Activated CD8-positive, alpha-beta memory T cell treated with anti-CD3 and anti-CD28 coated beads for 48 hours (primary cell): ENCODE measurements around the gene AP2A2.
"Not testable (repeated sequence)": the region's sequence is repeated elsewhere in the genome, so short reads cannot be mapped to it uniquely, and the experiment has no call there.

Experiments used
- DNase-seq, 3 experiments: peaks; one replicate each; pipeline ENCODE4 v3.0.0-alpha.2; 2020; ENCODE audit warnings: low read depth in 2 of 3, low spot score in 2 of 3

Gene AP2A2

DNA sequence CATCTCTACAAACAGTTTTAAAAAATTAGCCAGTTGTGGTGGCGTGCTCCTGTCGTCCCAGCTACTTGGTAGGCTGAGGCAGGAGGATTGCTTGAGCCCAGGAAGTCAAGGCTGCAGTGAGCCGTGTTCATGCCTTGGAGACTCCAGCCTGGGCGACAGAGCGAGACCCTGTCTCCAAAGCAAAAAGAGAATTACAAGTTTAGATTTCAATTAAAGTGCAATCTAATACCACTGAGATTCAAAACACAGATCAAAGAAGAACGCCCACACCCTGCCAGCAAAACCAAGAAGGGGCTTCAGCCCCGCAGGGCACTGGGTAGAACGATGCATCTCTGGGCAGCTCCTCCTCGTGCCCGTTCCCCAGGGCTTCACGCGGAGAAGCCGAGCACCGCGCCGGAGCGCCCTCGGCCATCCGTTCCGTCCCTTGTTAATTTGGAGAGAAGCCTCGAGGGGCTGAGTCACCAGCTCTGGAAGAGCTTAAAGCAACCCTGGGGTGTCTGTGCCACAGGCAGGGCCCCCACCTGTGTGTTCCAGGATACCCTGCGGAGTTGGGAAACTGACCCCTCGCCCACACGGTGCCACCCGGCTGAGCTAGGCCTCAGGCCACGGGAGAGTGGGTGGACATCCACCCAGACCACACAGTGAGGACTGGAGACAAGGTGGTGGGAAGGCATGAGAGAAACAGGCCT is 47.0 kb downstream of the AP2A2 start:
- DNase-seq: no peak

DNA sequence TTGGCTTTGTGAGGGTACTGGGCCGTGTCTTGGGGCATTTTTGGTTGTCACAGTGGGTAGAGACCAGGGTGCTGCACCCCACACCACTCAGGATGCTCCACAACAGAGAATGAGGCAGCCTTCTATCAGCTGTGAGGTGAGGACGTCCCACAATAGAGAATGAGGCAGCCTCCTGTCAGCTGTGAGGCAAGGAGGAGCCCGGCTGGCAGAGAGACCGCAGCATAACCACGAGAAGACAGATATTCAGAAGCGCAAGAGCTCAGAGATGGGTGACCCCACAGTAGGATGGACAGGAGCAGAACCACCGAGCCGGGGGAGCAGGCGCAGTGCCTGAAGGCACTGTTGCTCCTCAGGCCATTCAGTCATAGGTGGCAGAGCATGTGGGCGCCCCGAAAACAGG is 47.6 kb downstream of the AP2A2 start:
- DNase-seq: no peak

DNA sequence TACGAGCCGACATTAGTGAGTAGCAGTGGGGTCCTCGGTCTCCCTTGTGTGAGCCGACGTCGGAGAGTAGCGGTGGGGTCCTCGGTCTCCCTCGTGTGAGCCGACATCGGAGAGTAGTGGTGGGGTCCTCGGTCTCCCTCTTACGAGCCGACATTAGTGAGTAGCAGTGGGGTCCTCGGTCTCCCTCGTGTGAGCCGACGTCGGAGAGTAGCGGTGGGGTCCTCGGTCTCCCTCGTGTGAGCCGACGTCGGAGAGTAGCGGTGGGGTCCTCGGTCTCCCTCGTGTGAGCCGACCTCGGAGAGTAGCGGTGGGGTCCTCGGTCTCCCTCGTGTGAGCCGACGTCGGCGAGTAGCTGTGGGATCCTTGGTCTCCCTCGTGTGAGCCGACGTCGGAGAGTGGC is 49.7 kb downstream of the AP2A2 start:
- DNase-seq: not testable (repeated sequence)

DNA sequence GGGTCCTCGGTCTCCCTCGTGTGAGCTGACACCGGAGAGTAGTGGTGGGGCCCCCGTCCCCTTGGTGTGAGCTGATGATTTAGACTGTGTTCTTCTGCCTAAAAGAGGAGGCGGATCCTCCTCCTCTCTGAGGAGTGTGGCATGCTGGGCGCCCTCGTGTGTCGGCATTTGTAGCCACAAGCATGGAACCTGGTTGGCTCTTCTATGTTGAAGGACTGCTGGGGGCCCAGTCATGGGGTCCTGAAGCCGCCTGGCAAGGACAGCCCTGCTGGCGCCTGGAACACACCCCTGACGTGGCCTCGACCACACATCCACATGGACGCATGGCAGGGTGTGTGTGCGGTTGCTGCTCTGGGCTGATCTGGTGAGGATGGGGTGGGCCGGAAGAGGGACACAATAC is 50.2 kb downstream of the AP2A2 start:
- DNase-seq: no peak

DNA sequence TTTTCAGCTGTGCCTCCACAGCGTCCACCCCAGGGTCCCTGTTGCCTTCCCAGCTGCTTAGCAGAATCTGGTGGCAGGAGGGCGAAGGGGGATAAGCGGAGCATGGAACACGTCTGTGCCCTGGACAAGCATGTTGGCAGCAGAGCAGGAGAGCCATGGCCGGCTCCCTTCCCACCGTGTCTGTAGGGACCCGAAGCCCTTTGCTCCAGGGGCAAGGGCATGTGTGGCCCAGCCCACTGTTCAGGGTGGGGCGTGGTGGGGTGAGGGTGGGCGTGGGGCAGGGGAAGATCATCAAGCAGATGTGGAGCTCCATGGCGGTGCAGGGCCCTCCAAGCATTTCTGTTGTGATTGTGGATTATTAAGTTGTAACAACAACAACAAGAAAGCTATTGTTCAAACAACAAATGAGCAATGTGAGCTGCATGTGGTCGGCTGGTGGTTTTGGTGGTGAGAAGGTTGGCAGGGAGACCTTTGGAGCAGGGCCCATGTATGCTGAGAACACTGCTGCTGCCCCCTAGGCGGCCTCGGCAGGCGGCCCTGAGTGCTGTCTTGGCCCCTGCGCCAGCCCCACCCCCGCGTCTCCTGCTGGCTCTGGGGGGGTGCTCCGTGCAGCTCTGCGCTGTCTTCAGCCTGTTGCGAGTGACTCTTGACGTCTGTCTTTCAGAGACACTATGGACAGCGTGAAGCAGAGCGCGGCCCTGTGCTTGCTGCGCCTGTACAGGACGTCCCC is 50.9 kb downstream of the AP2A2 start:
- no peak for DNase-seq

GRCh38 chr11:977830-978720 is 52.4 kb downstream of the AP2A2 start:
- no peak for DNase-seq

- no peak for DNase-seq
These were observed 53.1 kb downstream of the AP2A2 start for GRCh38 chr11:978781-979180.

DNA sequence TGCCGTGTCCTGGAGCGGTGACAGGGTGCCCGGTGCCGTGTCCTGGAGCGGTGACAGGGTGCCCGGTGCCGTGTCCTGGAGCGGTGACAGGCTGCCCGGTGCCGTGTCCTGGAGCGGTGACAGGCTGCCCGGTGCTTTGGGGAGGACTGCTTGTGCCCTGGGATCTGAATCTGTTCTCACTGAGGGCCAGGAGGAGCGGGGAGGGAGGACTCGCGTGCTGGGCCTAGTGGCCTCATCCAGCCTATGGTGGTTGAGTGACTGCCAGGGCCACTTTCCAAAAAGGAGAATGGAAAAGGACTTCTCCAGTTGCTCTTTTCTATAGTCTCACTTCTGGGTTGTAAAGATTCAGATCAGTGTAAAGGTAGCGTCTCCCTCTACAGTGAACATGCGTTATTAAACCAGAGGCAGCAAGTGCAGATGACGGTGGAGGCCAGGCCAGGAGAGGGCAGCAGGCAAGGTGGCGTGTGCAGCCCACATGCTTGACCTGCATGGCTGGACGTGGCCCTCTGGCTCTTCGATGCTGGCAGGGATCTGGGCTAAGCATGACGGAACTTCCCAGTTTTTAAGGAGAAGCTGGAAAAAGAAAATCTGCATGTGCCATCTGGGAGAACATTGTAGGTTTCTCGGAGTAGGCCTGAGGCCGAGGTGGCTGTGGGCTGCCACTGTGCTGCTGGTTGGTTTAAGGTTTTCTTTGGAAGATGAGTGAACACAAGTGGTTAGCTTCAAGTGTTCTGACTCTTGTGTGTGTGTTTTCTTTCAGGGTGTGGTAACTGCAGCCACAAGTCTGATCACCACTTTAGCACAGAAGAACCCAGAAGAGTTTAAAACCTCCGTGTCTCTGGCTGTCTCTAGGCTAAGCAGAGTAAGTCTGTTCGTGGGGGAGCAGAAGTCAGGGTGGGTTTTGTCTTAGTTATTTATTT is 55.0 kb downstream of the AP2A2 start:
- no peak for DNase-seq

DNA sequence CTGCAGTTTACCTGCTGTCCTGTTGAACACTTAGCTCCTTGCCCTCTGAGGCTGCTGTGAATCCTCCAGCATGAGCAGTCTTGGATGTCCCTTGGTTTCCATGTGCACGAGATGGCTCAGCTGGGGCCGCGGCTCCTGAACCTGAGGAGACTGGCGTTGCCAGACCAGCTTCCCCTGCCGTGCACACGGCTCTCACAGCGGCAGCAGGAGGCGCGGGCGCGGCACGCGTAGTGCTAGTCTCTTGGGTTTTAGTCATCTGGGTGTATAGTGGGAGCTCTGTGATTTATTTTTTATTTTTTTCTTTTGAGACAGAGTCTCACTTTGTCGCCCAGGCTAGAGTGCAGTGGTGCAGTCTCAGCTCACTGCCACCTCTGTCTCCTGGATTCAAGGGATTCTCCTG is 56.1 kb downstream of the AP2A2 start:
- no peak for DNase-seq

DNA sequence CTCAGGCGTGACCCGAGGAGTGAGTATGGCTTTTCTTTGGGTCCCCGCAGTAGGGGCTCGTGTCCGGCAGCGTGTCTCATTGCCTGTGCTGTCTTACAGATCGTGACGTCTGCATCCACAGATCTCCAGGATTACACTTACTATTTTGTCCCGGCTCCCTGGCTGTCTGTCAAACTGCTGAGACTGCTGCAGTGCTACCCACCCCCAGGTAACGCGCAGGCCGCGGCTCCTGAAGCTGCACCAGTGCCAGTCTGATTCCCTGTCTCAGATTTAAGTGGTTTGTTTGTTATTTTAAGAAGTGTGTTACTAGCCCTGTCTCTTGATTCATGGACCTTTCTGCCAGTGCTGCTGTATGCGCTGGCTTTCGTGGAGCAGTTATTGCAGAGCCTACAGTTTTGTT is 58.9 kb downstream of the AP2A2 start:
- no peak for DNase-seq

DNA sequence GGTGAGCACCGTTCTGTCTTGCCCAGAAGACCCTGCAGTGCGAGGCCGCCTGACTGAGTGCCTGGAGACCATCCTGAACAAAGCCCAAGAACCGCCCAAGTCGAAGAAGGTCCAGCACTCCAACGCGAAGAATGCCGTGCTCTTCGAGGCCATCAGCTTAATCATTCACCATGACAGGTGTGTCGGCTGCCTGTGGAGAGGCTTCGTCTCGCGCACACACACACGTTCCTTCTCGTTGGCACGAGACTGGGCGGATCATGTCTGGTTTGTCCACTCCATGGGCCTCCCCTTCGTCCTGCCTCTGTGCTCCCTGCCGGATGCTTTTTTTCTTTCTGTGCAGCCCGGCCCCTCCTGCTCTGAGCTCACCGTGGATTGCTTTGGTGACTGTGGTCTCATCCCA is 59.7 kb downstream of the AP2A2 start:
- no peak for DNase-seq

DNA sequence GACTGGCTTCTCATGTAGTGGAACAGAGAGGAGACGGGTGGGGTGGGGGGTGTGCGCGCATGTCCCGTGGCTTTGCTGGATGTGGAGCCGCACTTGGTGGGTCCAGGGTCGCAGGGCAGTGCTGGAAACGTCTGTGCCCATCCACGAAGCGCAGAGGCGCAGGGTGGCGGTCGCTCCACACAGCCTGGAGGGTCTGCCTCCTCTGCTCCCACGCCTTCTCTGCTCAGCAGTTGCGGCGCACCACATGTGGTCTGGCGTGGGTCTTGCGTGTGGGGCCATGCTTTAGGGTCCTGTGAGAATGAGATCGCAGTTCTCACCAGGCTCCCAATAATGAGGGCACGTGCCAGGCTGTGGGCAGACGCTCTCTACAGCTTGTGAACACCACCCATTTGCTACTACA is 60.2 kb downstream of the AP2A2 start:
- no peak for DNase-seq

DNA sequence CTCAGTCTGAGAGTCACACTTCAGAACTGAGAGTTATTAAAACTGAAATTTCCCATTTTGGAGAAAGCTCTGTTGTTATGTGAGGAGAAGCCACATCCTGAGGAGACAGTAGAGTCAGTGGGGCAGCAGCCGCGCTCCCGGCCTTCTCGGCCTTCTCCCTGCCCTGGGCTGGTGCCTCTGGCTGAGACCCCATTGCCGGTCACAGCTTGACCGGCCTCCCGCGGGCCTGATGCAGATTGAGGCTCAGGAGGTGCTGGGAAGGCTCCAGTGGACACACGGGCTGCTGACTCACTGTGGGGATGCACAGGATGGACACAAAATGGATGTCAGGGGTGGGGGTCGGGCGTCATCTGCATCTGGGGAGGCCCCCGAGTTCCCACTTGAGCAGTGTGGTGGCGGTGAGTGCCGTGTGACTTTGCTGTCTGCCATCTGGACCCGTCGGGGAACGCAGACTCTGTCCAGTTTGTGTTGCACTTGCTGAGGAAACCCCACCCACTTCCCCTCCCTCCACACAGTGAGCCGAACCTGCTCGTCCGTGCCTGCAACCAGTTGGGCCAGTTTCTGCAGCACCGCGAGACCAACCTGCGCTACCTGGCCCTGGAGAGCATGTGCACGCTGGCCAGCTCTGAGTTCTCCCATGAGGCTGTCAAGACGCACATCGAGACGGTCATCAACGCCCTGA is 60.7 kb downstream of the AP2A2 start:
- DNase-seq: no peak

DNA sequence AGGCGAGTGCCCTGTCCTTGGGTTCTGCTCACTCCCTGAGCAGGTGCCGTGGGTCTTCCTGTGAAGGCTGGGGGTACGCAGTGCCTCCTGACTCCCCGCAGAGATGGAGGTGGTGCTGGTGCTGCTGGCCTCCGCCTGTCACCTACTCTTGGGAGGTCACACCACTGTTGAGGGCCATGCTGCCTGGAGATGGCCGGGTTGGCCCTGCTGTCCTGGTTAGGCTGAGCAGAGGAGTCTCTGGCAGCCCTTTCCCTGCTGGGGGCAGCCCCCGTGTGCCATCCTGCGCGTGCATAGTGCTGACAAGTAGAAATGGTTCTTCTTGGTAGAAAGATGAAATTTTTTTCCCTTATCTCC is 61.3 kb downstream of the AP2A2 start:
- DNase-seq: no peak

- no peak for DNase-seq
These were observed 62.0 kb downstream of the AP2A2 start for GRCh38 chr11:987671-988070.

DNA sequence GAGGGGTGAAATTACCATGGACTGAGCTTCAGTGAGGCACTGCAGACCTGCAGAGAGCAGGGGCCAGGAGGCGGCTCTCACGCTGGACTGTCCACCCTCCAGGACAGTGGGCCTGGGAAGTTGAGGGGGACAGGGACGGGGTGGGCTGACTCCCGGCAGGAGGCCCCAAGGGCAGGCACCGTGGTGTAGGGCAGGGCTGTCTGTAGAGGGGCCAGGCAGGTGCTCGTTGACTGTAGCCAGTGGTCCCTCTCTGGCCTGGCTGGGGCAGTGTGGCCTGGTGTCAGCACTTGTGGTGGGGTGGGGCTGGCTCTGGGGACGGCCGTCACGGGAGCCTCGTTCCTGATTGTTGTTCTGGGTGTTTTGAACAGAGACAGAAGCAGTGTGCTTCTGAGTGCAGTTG is 64.4 kb downstream of the AP2A2 start:
- no peak for DNase-seq

- DNase-seq: no peak
These were observed 65.4 kb downstream of the AP2A2 start for GRCh38 chr11:991034-991433.

DNA sequence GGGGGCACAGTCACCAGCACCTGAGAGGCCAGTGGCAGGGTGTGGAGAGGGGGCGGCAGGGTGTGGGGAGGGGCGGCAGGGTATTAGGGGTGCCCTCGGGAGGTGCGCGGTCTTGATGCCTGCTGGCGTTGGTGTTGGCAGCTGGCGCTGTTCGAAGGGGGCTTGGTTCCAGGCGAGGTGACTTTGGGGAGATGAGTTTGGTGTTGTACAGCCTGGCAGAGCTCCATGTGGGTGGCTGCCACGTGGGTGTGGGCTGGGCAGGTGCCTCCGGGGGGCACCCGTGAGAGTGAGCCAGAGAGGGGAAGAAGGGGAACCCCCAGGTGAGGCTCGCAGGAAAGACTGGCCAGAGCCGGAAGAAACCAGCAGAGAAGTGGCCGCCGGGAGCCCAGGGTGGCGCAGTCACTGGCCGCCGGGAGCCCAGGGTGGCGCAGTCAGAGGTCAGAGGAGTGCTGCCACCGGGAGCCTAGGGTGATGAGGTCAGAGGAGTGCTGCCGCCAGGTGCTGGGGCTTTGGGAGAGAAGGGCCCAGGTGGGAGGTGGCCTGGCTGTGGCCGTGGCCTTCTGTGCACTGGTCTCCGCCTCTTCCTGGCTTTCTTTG is 66.1 kb downstream of the AP2A2 start:
- no peak for DNase-seq

DNA sequence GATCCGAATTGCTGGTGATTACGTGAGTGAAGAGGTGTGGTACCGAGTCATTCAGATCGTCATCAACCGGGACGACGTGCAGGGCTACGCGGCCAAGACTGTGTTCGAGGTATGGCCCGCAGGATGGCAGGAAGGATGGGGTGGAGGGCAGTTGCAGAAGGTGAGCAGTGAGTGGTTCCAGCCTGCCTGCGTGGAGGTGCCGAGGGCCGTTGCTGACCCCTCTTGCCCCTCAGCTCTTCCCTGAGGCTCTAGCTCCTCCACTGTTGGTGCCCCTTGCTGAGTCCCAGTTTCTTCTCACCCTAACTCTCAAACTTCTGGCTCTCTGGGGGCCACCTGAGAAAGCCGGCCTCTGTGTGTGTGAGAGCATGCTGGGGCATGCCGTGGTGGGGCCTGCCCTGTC is 66.9 kb downstream of the AP2A2 start:
- DNase-seq: no peak

DNA sequence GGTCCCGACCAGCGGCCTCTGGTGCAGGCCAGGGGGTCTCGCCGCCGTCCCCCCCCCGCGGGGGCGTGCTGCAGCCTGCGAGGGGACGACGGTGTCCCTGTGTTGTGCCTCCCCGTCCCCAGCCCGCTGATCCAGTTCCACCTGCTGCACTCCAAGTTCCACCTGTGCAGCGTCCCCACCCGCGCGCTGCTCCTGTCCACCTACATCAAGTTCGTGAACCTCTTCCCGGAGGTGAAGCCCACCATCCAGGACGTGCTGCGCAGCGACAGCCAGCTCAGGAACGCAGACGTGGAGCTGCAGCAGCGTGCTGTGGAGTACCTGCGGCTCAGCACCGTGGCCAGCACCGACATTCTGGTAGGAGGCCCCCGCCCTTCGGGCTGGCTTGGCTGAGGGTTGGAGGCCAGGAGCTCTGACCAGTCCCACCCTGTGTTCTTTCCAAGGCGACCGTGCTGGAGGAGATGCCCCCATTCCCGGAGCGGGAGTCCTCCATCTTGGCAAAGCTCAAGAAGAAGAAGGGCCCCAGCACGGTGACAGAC is 68.0 kb downstream of the AP2A2 start:
- no peak for DNase-seq
